ENCODE results near the gene ADGRL1. TPM values are rescaled to one million over a fixed set of nuclear protein-coding genes. Genes with fewer than 3 reads are reported as not detected.
"Not testable (repeated sequence)": the region's sequence is repeated elsewhere in the genome, so short reads cannot be mapped to it uniquely, and the experiment has no call there.

ADGRL1 gene
- total and polyA plus RNA-seq, 10 of the 15 experiments (the other 5 are each of a cell fraction or from before 2014, with no cell fraction given), result 0.05 to 4.8 (median 0.71) TPM

DNA sequence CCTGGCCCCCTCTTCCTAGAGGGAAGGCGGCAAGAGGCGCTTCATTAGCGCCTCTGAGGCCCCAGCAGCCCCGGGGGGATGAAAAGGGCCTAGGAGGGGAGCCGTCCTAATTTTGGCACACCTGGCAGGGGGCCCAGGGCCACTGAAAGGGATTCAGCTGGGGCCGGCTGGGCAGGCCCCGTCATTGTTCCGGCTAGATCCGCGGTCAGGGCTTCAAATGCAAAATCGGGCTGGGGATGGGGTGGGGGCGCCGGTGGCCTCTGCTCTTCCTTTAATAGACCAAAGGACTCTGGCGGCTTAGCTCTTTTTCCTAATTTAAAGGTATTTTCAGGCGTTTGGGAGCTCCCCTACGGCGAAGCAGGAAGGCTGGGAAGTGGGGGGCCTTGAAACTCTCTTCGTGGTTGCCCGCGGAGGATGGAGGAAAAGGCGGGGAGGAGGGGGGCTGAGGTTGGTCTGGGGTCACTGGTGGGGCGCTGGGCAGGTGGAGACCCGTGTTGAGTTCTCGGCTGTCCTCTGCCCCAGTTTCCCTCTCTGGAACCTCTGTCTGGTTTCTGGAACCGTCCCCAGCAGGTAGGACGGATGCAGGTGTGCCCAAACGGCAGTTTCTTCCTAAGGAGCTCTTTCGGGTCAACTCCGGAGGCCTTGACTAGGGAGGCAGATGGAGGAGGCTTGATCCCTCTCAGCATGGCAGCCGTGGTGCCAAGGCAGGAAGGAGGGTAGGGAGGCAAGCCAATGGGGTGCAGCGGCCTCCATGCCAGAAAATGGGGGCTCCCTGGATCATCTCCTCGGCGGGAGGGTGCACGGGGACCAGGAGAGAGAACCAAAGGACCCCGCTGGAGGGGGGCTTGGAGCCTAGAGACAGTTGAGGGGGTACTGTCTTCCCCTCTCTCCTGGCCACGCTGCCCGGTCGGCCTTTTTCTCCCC, 41.8 kb upstream of the ADGRL1 start:
- CTCF ChIA-PET; H3K36me3 ChIP-seq (ENCODE audit: control insufficient read depth in 2 of 2, insufficient read depth in 2 of 2, low read length in 1 of 2); H3K79me2 ChIP-seq (ENCODE audit: control insufficient read depth, insufficient read depth, low read length); FAIRE-seq; intact Hi-C loops (cut with micrococcal nuclease; ENCODE audit: unreplicated experiment); in situ Hi-C loops (cut with MboI); H4K20me1 ChIP-seq (ENCODE audit: control insufficient read depth, insufficient read depth); H3K9me3 ChIP-seq (replicated peaks; ENCODE audit: control insufficient read depth, insufficient read depth, low read length); DNase-seq (ENCODE audit: low read depth, low spot score); RAD21 ChIA-PET (ENCODE audit: unreplicated experiment); SMC1A ChIA-PET (ENCODE audit: uncharacterized antibody, unreplicated experiment); H3K27me3 ChIP-seq (replicated peaks in 1 of 2; ENCODE audit: control insufficient read depth in 2 of 2, insufficient read depth in 2 of 2, low read length in 1 of 2): not testable (repeated sequence)
- BruUV-seq (replicated peaks), result TSS peak; percentile 70
- peak overlapping the region; percentile 48 for H3K27ac ChIP-seq (ENCODE audit: control insufficient read depth, insufficient read depth)
- TF ChIP-seq RUNX3 (IDR thresholded peaks at IDR 0.05; ENCODE audit: low read length) (peak; percentile 38; the same call in 1 of the 2 replicates), NBN (IDR thresholded peaks at IDR 0.05) (0 out of 2 replicates have a peak, but pooled peaks have one; percentile 35), EED (IDR thresholded peaks at IDR 0.05; ENCODE audit: low read depth) (peak; percentile 18; the same call in 1 of the 2 replicates)
- TF ChIP-seq, protein P1, sequence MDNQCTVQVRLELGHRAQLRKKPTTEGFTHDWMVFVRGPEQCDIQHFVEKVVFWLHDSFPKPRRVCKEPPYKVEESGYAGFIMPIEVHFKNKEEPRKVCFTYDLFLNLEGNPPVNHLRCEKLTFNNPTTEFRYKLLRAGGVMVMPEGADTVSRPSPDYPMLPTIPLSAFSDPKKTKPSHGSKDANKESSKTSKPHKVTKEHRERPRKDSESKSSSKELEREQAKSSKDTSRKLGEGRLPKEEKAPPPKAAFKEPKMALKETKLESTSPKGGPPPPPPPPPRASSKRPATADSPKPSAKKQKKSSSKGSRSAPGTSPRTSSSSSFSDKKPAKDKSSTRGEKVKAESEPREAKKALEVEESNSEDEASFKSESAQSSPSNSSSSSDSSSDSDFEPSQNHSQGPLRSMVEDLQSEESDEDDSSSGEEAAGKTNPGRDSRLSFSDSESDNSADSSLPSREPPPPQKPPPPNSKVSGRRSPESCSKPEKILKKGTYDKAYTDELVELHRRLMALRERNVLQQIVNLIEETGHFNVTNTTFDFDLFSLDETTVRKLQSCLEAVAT (IDR thresholded peaks at IDR 0.05), result peak; percentile 83
- peaks cover 12% of the 10 kb centered on the region for H3K4me1 ChIP-seq (ENCODE audit: control insufficient read depth, insufficient read depth, low read length)
- peak overlapping the region; percentile 48; the same call in 1 of the 2 replicates for H3K9ac ChIP-seq (ENCODE audit: control insufficient read depth, insufficient read depth, low read length)
- 19% methylated on average over 33 of the region's 38 CpGs for WGBS (ENCODE audit: insufficient coverage, insufficient replicate concordance, low lambda C conversion rate, missing lambda C conversion rate)
- peak overlapping the region; percentile 55 for H3K4me2 ChIP-seq (ENCODE audit: control insufficient read depth, insufficient read depth)
- POLR2A ChIA-PET, result interaction anchor here (0.6 kb wide), 3 partner anchors 270 to 1432 kb away, joined by 3 to 4 read pairs (median 4); partner anchors contain the start of gene DNAJB1
- peak overlapping the region; percentile 79 for H2AFZ ChIP-seq (ENCODE audit: control insufficient read depth, low read depth, low read length)
- peak; percentile 73 for ATAC-seq
- peak overlapping the region; percentile 33; the same call in 1 of the 2 replicates for H3K4me3 ChIP-seq

DNA sequence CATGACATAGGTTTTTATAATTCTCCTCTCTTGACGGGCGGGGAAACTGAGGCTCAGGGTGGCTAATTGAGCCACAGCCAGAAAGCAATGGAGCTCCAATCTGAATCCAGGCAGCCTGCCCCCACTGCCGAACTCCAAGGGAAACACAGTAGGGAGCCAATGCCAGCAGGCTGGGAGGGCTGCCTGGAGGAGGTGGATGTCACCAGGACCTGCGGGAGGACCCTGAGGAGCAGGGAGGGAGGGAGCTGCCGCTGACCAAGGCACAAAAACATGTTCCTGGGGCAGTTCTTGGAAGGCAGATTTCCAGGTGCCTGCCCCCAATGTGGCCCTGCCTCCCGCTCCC, 41.2 kb upstream of the ADGRL1 start:
- in situ Hi-C loops (cut with MboI); FAIRE-seq; H3K9me3 ChIP-seq (replicated peaks; ENCODE audit: control insufficient read depth, insufficient read depth, low read length); H3K4me3 ChIP-seq; RAD21 ChIA-PET (ENCODE audit: unreplicated experiment); H4K20me1 ChIP-seq (ENCODE audit: control insufficient read depth, insufficient read depth); H3K27me3 ChIP-seq (replicated peaks in 1 of 2; ENCODE audit: control insufficient read depth in 2 of 2, insufficient read depth in 2 of 2, low read length in 1 of 2); H3K27ac ChIP-seq (ENCODE audit: control insufficient read depth, insufficient read depth); BruUV-seq (replicated peaks); intact Hi-C loops (cut with micrococcal nuclease; ENCODE audit: unreplicated experiment); CTCF ChIA-PET; ATAC-seq; DNase-seq (ENCODE audit: low read depth, low spot score); SMC1A ChIA-PET (ENCODE audit: uncharacterized antibody, unreplicated experiment); H3K79me2 ChIP-seq (ENCODE audit: control insufficient read depth, insufficient read depth, low read length); H3K9ac ChIP-seq (ENCODE audit: control insufficient read depth, insufficient read depth, low read length); H3K36me3 ChIP-seq (ENCODE audit: control insufficient read depth in 2 of 2, insufficient read depth in 2 of 2, low read length in 1 of 2): not testable (repeated sequence)
- WGBS (ENCODE audit: insufficient coverage, insufficient replicate concordance, low lambda C conversion rate, missing lambda C conversion rate), result 81% methylated on average over 6 of the region's 6 CpGs
- H3K4me1 ChIP-seq (ENCODE audit: control insufficient read depth, insufficient read depth, low read length), result peaks cover 12% of the 10 kb centered on the region
- peak overlapping the region; percentile 55; the same call in 1 of the 2 replicates for H3K4me2 ChIP-seq (ENCODE audit: control insufficient read depth, insufficient read depth)
- POLR2A ChIA-PET, result interaction anchor here (0.6 kb wide), 3 partner anchors 271 to 1432 kb away, joined by 3 to 4 read pairs (median 4); partner anchors contain the start of gene DNAJB1
- H2AFZ ChIP-seq (ENCODE audit: control insufficient read depth, low read depth, low read length), result peak overlapping the region; percentile 79

DNA sequence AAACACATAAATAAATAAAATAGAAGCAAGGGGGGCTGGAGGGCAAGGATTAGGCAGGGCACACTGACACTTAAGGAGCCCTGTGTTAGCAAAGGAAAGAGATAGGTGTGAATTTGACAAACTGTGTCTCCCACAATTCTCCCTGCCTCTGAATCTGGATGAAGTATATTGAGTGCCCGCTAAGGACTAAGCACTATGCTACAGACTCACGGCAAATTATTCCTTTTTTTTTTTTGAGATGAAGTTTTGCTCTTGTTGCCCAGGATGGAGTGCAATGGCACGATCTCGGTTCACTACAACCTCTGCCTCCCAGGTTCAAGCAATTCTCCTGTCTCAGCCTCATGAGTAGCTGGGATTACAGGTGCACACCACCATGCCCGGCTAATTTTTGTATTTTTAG, 38.4 kb upstream of the ADGRL1 start:
- H3K4me2 ChIP-seq (ENCODE audit: control insufficient read depth, insufficient read depth); intact Hi-C loops (cut with micrococcal nuclease; ENCODE audit: unreplicated experiment); H3K79me2 ChIP-seq (ENCODE audit: control insufficient read depth, insufficient read depth, low read length); SMC1A ChIA-PET (ENCODE audit: uncharacterized antibody, unreplicated experiment); H3K27me3 ChIP-seq (replicated peaks in 1 of 2; ENCODE audit: control insufficient read depth in 2 of 2, insufficient read depth in 2 of 2, low read length in 1 of 2); H3K4me3 ChIP-seq; ATAC-seq; H3K4me1 ChIP-seq (ENCODE audit: control insufficient read depth, insufficient read depth, low read length); BruUV-seq (replicated peaks); H3K27ac ChIP-seq (ENCODE audit: control insufficient read depth, insufficient read depth); H3K36me3 ChIP-seq (ENCODE audit: control insufficient read depth in 2 of 2, insufficient read depth in 2 of 2, low read length in 1 of 2); in situ Hi-C loops (cut with MboI); DNase-seq (ENCODE audit: low read depth, low spot score); H4K20me1 ChIP-seq (ENCODE audit: control insufficient read depth, insufficient read depth); H2AFZ ChIP-seq (ENCODE audit: control insufficient read depth, low read depth, low read length); H3K9me3 ChIP-seq (replicated peaks; ENCODE audit: control insufficient read depth, insufficient read depth, low read length); H3K9ac ChIP-seq (ENCODE audit: control insufficient read depth, insufficient read depth, low read length); FAIRE-seq; POLR2A ChIA-PET: not testable (repeated sequence)
- WGBS (ENCODE audit: insufficient coverage, insufficient replicate concordance, low lambda C conversion rate, missing lambda C conversion rate), result 52% methylated on average over 5 of the region's 5 CpGs
- ChIA-PET CTCF (interaction anchor here (0.6 kb wide), 1 partner anchor 68 kb away, joined by 3 read pairs; no protein-coding TSS in a partner anchor), RAD21 (ENCODE audit: unreplicated experiment) (interaction anchor here (0.6 kb wide), 1 partner anchor 45 kb away, joined by 4 read pairs; no protein-coding TSS in a partner anchor)

Data from GM12878 (cell line).